HCT116 (cell line): Measurements from ENCODE around the gene TNS3. TPM values are rescaled to one million over a fixed set of nuclear protein-coding genes. Genes with fewer than 3 reads are reported as not detected.

Experiments
- ATAC-seq: fragments of 200-7000 bp; cut with Tn5 transposase; 2 replicates; pipeline ENCODE4 v1.9.1; 2020; ENCODE audit warnings: mild to moderate bottlenecking, moderate library complexity
- BruUV-seq: library from RNA; stranded (reverse); fragments of 400-500 nt; replicated peaks from 2 replicates; lab custom pipeline; 2021; lab: Mats Ljungman, UMichigan
- CTCF ChIA-PET: fragments of 300-600 bp; sonication (Branson Sonifier 250); formaldehyde crosslinking; loops from one replicate; lab custom pipeline; 2021; ENCODE audit warnings: antibody characterized with exemption; lab: Charles Lee
- POLR2A ChIA-PET: fragments of 300-600, 350-600 bp; sonication (Branson Sonifier 250); formaldehyde crosslinking; loops from one replicate; lab custom pipeline; 2021; ENCODE audit warnings: antibody characterized with exemption; lab: Charles Lee
- RAD21 ChIA-PET, 2 experiments: fragments of 300-600 bp; sonication (Branson Sonifier 250); formaldehyde crosslinking; loops; one replicate each; lab custom pipeline; 2023; ENCODE audit warnings: low total read pairs in 2 of 2; ENCODE audit not compliant: uncharacterized antibody in 2 of 2, unreplicated experiment in 2 of 2, low non-redundant PET in 1 of 2; lab: Charles Lee
- DNase-seq: peaks from one replicate; pipeline ENCODE4 v3.0.0-alpha.2; 2010; ENCODE audit warnings: low read depth, low spot score
- H2AFZ ChIP-seq: fragments of 200-600 bp; shearing (Covaris generic), sonication (generic); 2 replicates; pipeline ENCODE4 v1.6.1; 2017; ENCODE audit warnings: low read depth, mixed run types, mixed read lengths, antibody characterized with exemption, low read length; ENCODE audit not compliant: poor library complexity, severe bottlenecking
- H3K27ac ChIP-seq: 2 replicates; pipeline ENCODE4 v1.5.1; 2012; ENCODE audit warnings: low read depth, low read length
- H3K27me3 ChIP-seq: fragments of 200-600 bp; sonication (generic); 2 replicates; pipeline ENCODE4 v1.6.1; 2016; ENCODE audit warnings: mixed run types, low read length, mixed read lengths; ENCODE audit not compliant: insufficient read depth
- H3K36me3 ChIP-seq, 2 experiments: fragments of 200-500 bp in 1 of 2; fragments of 200-600 bp in 1 of 2; sonication (Bioruptor generic) in 1 of 2; sonication (generic) in 1 of 2; 2 replicates each; pipeline versions ENCODE4 v1.5.1 to v1.6.1; 2014 to 2016; ENCODE audit warnings: low read length in 2 of 2, inconsistent platforms in 1 of 2, mixed read lengths in 1 of 2, mixed run types in 1 of 2; ENCODE audit not compliant: insufficient read depth in 2 of 2, control insufficient read depth in 1 of 2
- H3K4me1 ChIP-seq, 2 experiments: fragments of 200-600 bp in 1 of 2; sonication (generic) in 1 of 2; 2 replicates each; pipeline versions ENCODE4 v1.5.1 to v1.6.1; 2012 to 2017; ENCODE audit warnings: low read length in 2 of 2, inconsistent platforms in 1 of 2, mild to moderate bottlenecking in 1 of 2, mixed read lengths in 1 of 2, mixed run types in 1 of 2, moderate library complexity in 1 of 2; ENCODE audit not compliant: insufficient read depth in 2 of 2, control insufficient read depth in 1 of 2
- H3K4me2 ChIP-seq: fragments of 200-600 bp; sonication (generic); 2 replicates; pipeline ENCODE4 v1.6.1; 2017; ENCODE audit warnings: mixed run types, low read length, mixed read lengths
- H3K4me3 ChIP-seq, 2 experiments: fragments of 200-600 bp in 1 of 2; sonication (generic) in 1 of 2; replicated peaks in 1 of 2; 2 replicates each; pipeline ENCODE4 v1.5.1; 2011 to 2016; ENCODE audit warnings: low read length in 2 of 2, control low read depth in 1 of 2, low read depth in 1 of 2, mild to moderate bottlenecking in 1 of 2, mixed read lengths in 1 of 2, mixed run types in 1 of 2
- H3K79me2 ChIP-seq: fragments of 200-600 bp; sonication (generic); 2 replicates; pipeline ENCODE4 v1.6.1; 2017; ENCODE audit warnings: mild to moderate bottlenecking, mixed run types, low read length, moderate library complexity, mixed read lengths; ENCODE audit not compliant: insufficient read depth
- H3K9ac ChIP-seq: fragments of 200-600 bp; sonication (generic); 2 replicates; pipeline ENCODE4 v1.6.1; 2016; ENCODE audit warnings: low read length, mixed read lengths
- H3K9me2 ChIP-seq: fragments of 200-600 bp; sonication (generic), shearing (Covaris generic); 2 replicates; pipeline ENCODE4 v1.6.1; 2017; ENCODE audit warnings: mixed run types, mild to moderate bottlenecking, moderate library complexity; ENCODE audit not compliant: insufficient read depth
- H3K9me3 ChIP-seq, 2 experiments: fragments of 200-500 bp in 1 of 2; fragments of 200-600 bp in 1 of 2; sonication (Bioruptor generic) in 1 of 2; sonication (generic) in 1 of 2; 2 replicates each; pipeline ENCODE4 v1.6.1; 2014 to 2017; ENCODE audit warnings: low read length in 2 of 2, mixed read lengths in 2 of 2, inconsistent platforms in 1 of 2, low read depth in 1 of 2, mild to moderate bottlenecking in 1 of 2, mixed run types in 1 of 2, moderate library complexity in 1 of 2; ENCODE audit not compliant: control insufficient read depth in 1 of 2, insufficient read depth in 1 of 2
- H4K20me1 ChIP-seq: fragments of 200-600 bp; sonication (generic), shearing (Covaris generic); 2 replicates; pipeline ENCODE4 v1.6.1; 2017; ENCODE audit warnings: mixed run types, mild to moderate bottlenecking, moderate library complexity; ENCODE audit not compliant: insufficient read depth
- JUND ChIP-seq: IDR thresholded peaks from 2 replicates; pipeline ENCODE4 v1.6.1; 2012
- REST ChIP-seq: IDR thresholded peaks from 2 replicates; pipeline ENCODE4 v1.6.1; 2012; ENCODE audit warnings: low read depth
- SIN3A ChIP-seq: IDR thresholded peaks from 2 replicates; pipeline ENCODE4 v1.6.1; 2012; ENCODE audit warnings: low read depth
- intact Hi-C: fragments of 100-400 bp; cut with micrococcal nuclease; formaldehyde crosslinking; loops from 2 replicates; pipeline ENCODE4 v1.10.0; 2022
- total RNA-seq: library from RNA; stranded (reverse); gene quantifications from one replicate; pipeline ENCODE4 v1.2.1, GENCODE V29; 2021; ENCODE audit not compliant: unreplicated experiment

Gene TNS3
- total RNA-seq, 1 experiment from 2014 or later: 9.1 TPM

GRCh38 chr7:47328392-47329319 is 253.3 kb downstream of the TNS3 start:
- DNase-seq: no peak
- no peak for ATAC-seq
- ChIA-PET RAD21 (no interaction called here), CTCF (no interaction called here), POLR2A (no interaction called here)
- no peaks in the 10 kb centered on the region for H3K79me2 ChIP-seq
- H3K36me3 ChIP-seq: no peaks in the 10 kb centered on the region
- no peak overlapping the region for H3K4me3 ChIP-seq
- no peaks in the 10 kb centered on the region for H3K27me3 ChIP-seq
- no peak overlapping the region for H3K9ac ChIP-seq
- no TSS peak for BruUV-seq
- no peaks in the 10 kb centered on the region for H4K20me1 ChIP-seq
- H3K9me2 ChIP-seq: no peaks in the 10 kb centered on the region
- TF ChIP-seq SIN3A (no peak), JUND (no peak), REST (no peak)
- no peak overlapping the region for H2AFZ ChIP-seq
- intact Hi-C loops: no loop called here
- H3K4me2 ChIP-seq: peak overlapping the region; percentile 28
- H3K27ac ChIP-seq: no peak overlapping the region
- H3K4me1 ChIP-seq: peaks cover 3 to 12% of the 10 kb centered on the region in 2 experiments; a peak in 2 of 4 replicates
- H3K9me3 ChIP-seq: no peaks in the 10 kb centered on the region
